ENCODE measurements around the gene PTS.

The PTS gene

DNA sequence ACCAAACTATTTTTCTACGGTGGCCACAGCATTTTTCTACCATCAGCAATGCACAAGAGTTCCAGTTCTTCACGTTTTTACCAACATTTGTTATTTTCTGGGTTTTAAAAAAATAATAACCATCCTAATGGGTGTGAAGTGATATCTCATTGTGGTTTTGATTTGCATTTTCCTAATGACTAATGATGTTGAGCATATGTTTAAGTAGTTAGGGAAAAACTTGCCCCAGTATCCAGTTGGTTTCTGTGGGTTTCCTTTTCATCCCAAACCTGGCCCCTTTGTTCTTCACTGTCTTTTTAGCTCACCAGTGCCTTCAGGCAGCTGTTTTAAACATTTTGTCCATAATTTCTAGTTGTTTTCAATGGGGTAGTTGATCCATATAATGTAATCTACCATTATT, 14.7 kb upstream of the PTS start:
- no peak for DNase-seq (ENCODE audit: extremely low read depth, low read depth)
- TF ChIP-seq, protein P1, sequence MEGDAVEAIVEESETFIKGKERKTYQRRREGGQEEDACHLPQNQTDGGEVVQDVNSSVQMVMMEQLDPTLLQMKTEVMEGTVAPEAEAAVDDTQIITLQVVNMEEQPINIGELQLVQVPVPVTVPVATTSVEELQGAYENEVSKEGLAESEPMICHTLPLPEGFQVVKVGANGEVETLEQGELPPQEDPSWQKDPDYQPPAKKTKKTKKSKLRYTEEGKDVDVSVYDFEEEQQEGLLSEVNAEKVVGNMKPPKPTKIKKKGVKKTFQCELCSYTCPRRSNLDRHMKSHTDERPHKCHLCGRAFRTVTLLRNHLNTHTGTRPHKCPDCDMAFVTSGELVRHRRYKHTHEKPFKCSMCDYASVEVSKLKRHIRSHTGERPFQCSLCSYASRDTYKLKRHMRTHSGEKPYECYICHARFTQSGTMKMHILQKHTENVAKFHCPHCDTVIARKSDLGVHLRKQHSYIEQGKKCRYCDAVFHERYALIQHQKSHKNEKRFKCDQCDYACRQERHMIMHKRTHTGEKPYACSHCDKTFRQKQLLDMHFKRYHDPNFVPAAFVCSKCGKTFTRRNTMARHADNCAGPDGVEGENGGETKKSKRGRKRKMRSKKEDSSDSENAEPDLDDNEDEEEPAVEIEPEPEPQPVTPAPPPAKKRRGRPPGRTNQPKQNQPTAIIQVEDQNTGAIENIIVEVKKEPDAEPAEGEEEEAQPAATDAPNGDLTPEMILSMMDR (IDR thresholded peaks at IDR 0.05; ENCODE audit: low read depth, low read length), result no peak

DNA sequence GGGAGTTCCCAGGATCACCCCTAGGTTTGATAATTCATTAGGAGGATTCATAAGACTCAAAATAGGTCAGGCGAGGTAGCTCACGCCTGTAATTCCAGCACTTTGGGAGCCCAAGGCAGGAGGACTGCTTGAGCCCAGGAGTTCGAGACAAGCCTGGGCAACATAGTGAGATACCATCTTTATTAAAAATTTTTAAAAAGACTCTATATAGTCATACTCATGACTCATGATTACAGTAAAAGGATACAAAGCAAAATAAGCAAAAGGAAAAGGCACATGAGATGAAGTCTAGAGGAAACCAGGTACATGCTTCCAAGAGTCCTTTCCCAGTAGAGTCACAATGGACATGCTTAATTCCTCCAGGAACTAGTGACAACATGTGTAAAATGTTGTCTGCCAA, 13.9 kb upstream of the PTS start:
- no peak for DNase-seq (ENCODE audit: extremely low read depth, low read depth)
- TF ChIP-seq, protein P1 (IDR thresholded peaks at IDR 0.05; ENCODE audit: low read depth, low read length), result no peak

DNA sequence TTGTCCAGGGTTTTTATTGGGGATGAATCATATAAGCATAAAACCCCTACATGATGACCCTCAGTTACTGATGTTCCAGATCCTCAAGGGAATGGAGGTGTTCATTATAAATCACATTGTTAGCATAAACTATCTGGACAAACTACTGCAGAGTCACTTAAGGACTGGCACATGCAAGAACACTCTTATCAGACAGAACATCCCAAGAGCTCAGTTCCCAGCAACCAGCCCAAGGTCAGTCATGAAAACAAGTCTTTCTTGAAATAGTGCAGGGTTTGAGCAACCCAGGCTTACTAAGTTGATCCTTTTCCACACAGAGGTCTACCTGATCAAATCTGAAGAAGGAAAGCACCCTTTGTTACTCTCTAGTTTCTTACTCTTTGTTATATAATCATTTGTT, 13.5 kb upstream of the PTS start:
- no peak for DNase-seq (ENCODE audit: extremely low read depth, low read depth)
- TF ChIP-seq, protein P1 (IDR thresholded peaks at IDR 0.05; ENCODE audit: low read depth, low read length), result no peak

DNA sequence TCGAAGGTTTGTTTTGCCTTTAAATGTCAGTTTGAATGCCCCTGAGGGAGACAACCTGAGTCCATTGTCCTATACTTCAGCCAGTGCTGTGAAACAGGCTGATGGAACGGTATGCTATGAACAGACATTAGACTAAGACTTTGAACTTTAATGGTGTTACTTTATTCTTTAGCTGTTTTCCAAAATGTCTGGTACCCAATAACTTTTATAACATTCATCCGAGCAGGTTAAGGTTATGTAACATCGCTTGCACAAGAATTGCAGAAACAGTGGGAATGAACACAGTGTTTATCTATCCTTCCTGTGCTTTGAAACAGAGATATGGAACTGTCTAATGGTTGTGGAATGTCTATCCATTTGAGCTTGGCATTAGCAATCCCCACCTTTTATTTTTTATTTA, 12.5 kb upstream of the PTS start:
- TF ChIP-seq, protein P1 (IDR thresholded peaks at IDR 0.05; ENCODE audit: low read depth, low read length), result no peak
- DNase-seq (ENCODE audit: extremely low read depth, low read depth), result no peak

DNA sequence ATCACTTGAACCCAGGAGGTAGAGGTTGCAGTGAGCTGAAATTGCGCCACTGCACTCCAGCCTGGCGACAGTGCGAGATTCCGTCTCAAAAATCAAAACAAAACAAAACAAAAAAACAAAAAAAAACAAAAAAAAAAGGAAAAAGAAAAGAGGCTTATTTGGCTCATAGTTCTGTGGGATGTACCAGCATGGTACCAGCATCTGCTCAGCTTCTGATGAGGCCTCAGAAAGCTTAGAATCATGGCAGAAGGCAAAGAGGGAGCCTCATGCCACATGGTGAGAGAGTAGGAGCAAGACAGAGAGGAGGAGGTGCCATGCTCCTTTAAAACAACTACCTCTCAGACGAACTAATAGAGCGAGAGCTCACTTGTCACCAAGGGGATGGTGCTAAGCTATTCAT, 10.6 kb upstream of the PTS start:
- TF ChIP-seq, protein P1 (IDR thresholded peaks at IDR 0.05; ENCODE audit: low read depth, low read length), result no peak
- no peak for DNase-seq (ENCODE audit: extremely low read depth, low read depth)

DNA sequence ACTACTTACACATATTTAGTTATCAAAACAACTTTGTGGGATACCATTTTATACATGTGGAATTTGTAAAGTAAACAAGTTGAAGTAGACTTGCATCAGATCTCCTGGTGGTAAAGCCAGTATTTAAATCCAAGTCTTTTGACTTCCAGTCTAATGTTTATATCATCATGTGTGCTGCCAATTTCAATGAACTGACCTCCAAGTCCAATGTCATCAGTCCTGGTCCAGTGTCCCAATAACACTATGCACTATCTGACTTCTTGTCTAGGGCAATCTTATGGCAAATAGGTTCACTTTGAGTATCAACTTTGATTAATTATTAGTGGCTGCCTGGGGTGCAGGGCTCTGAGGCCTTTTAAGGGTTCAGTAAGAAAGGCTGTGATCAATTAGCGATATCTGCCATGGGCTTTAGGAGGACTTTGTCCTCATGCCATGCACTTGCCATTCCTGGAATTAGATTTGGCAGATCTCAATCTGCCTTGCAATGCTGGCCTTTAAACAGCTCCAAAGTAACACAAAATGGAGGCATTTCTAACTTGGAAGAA, 9.6 kb upstream of the PTS start:
- TF ChIP-seq, protein P1 (IDR thresholded peaks at IDR 0.05; ENCODE audit: low read depth, low read length), result no peak
- peak; percentile 31 for DNase-seq (ENCODE audit: extremely low read depth, low read depth)

DNA sequence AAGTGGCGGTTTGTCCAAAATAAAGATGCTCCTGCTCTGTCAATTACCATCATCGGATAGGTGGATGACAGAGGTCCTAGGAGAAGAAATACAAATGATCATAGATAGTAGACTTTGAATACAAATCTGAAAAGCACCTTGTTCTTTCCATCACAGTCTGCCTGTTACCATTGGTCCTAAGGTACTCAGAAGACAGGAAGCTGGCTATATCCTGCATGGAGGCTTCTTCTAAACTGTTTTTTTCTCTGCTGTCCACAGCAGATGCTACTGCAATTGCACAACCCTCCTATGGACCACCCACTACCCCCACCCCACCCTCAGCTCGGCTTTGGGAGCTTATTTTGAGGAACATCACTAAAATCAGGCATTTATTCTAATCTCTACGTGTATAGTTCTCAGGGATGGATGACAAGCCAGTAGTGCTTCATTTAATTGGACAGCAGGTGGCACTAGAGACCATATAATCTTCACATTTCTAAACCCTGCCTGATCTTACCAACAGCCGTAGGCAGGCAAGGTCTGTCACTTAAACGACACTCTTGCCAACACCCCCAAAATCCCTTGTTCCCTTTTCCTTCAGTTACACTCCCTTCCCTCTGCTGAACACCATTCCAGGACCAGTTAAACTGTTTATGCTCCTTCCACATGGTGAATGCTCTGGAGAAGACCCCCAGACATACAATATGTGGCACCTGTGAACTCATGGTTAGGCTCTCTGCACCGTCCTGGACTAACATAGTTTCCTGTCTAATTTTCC, 6.6 kb upstream of the PTS start:
- no peak for DNase-seq (ENCODE audit: extremely low read depth, low read depth)
- TF ChIP-seq, protein P1 (IDR thresholded peaks at IDR 0.05; ENCODE audit: low read depth, low read length), result peak; percentile 58

Measured in AG09319 (cell line).